ENCODE measurements around the gene PROZ. TPM values are rescaled to one million over a fixed set of nuclear protein-coding genes. Genes with fewer than 3 reads are reported as not detected.

PROZ gene
- total and polyA plus RNA-seq, 9 of the 15 experiments (the other 6 are each of a cell fraction or from before 2014, with no cell fraction given), result not detected

DNA sequence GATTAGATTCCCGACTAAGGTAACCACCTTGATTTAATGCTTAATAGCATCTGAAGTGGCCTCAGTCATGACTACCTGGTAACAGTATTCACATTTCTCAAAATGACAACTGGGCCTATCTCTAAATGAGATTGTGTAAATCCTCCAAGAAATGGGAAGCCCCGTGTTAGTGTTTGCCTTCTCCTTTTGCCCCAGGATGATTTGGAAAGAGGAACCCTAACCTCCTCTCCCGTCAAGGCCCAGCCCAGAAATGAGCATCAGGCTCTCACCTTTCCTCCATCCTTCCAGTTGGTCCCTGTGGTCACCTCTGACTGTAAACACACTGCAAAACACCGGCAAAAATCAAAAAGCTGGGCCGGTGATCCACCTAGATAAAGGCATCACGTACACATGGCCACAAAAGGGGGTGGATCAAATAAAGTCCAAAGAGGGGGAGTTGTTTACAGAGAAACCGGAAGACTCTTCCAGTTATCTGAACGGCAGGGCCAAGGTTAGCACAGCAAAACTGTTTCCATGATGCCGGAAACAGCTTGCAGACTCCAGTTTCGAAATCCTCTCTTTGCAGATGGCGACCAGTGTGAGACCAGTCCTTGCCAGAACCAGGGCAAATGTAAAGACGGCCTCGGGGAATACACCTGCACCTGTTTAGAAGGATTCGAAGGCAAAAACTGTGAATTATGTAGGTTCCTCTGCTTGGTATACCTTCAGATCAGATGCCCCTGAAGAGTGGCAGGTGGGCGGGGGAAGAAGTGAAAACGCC, 19.5 kb upstream of the PROZ start (continued):
- TF ChIP-seq, protein P1, sequence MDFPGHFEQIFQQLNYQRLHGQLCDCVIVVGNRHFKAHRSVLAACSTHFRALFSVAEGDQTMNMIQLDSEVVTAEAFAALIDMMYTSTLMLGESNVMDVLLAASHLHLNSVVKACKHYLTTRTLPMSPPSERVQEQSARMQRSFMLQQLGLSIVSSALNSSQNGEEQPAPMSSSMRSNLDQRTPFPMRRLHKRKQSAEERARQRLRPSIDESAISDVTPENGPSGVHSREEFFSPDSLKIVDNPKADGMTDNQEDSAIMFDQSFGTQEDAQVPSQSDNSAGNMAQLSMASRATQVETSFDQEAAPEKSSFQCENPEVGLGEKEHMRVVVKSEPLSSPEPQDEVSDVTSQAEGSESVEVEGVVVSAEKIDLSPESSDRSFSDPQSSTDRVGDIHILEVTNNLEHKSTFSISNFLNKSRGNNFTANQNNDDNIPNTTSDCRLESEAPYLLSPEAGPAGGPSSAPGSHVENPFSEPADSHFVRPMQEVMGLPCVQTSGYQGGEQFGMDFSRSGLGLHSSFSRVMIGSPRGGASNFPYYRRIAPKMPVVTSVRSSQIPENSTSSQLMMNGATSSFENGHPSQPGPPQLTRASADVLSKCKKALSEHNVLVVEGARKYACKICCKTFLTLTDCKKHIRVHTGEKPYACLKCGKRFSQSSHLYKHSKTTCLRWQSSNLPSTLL (IDR thresholded peaks at IDR 0.05), result no peak
- TF ChIP-seq KLF6 (CRISPR knock-in tag; IDR thresholded peaks at IDR 0.05; ENCODE audit: borderline replicate concordance), result peak; percentile 77; the same call in 1 of the 2 replicates
- TF ChIP-seq NR2C2 (CRISPR knock-in tag; IDR thresholded peaks at IDR 0.05), result no peak
- peak; percentile 23; the same call in 1 of the 2 replicates for TF ChIP-seq NR2C2 (tag; IDR thresholded peaks at IDR 0.05)
- TF ChIP-seq HMG20B (CRISPR knock-in tag; IDR thresholded peaks at IDR 0.05), result no peak
- TF ChIP-seq CEBPG (CRISPR knock-in tag; IDR thresholded peaks at IDR 0.05), result no peak
- TF ChIP-seq CEBPG (tag; conservative IDR thresholded peaks at IDR 0.05 in 1 of 2, IDR thresholded peaks at IDR 0.05 in 1 of 2), result 0 out of 4 replicates have a peak, but pooled peaks have one; percentile 9 to 12
- TF ChIP-seq ZNF232 (CRISPR knock-in tag; IDR thresholded peaks at IDR 0.05), result no peak
- TF ChIP-seq, protein P2, sequence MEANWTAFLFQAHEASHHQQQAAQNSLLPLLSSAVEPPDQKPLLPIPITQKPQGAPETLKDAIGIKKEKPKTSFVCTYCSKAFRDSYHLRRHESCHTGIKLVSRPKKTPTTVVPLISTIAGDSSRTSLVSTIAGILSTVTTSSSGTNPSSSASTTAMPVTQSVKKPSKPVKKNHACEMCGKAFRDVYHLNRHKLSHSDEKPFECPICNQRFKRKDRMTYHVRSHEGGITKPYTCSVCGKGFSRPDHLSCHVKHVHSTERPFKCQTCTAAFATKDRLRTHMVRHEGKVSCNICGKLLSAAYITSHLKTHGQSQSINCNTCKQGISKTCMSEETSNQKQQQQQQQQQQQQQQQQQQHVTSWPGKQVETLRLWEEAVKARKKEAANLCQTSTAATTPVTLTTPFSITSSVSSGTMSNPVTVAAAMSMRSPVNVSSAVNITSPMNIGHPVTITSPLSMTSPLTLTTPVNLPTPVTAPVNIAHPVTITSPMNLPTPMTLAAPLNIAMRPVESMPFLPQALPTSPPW (CRISPR knock-in tag; IDR thresholded peaks at IDR 0.05), result peak; percentile 47; the same call in 1 of the 2 replicates
- peak; percentile 63 for TF ChIP-seq CEBPB (tag; IDR thresholded peaks at IDR 0.05)
- TF ChIP-seq ETV5 (CRISPR knock-in tag; IDR thresholded peaks at IDR 0.05; ENCODE audit: low read depth), result peak; percentile 29; the same call in 1 of the 2 replicates
- TF ChIP-seq MEF2D (tag; conservative IDR thresholded peaks at IDR 0.05; ENCODE audit: low read depth), result peak; percentile 50; the same call in 1 of the 2 replicates
- peak in 1 of 3 experiments; percentile 23 for TF ChIP-seq YY1 (IDR thresholded peaks at IDR 0.05; ENCODE audit: borderline replicate concordance in 1 of 3, control insufficient read depth in 1 of 3, extremely low read depth in 1 of 3, insufficient read depth in 3 of 3, insufficient read length in 1 of 3, insufficient replicate concordance in 2 of 3, low read depth in 1 of 3, low read length in 2 of 3)
- 0 out of 2 replicates have a peak, but pooled peaks have one; percentile 37 for TF ChIP-seq EHMT2 (IDR thresholded peaks at IDR 0.05)
- no peak for TF ChIP-seq RBM14 (IDR thresholded peaks at IDR 0.05; ENCODE audit: borderline replicate concordance, insufficient read depth, low read depth, low read length)

All from K562 (cell line).